D721Med (cell line): ENCODE measurements around the gene NALCN.

Experiments used
- DNase-seq: peaks from one replicate; pipeline ENCODE4 v3.0.0; 2011; ENCODE audit warnings: low spot score; ENCODE audit not compliant: insufficient read length
- FAIRE-seq: peaks from 2 replicates; lab custom pipeline; 2011; peaks lifted over from hg19 to GRCh38; lab: Jason Lieb, UNC
- TF ChIP-seq, protein P1 (sequence below): IDR thresholded peaks from 2 replicates; pipeline ENCODE4 v1.5.1; 2012; ENCODE audit warnings: mild to moderate bottlenecking, control low read depth; ENCODE audit not compliant: insufficient read depth; ENCODE audit errors: missing control alignments

The NALCN gene

DNA sequence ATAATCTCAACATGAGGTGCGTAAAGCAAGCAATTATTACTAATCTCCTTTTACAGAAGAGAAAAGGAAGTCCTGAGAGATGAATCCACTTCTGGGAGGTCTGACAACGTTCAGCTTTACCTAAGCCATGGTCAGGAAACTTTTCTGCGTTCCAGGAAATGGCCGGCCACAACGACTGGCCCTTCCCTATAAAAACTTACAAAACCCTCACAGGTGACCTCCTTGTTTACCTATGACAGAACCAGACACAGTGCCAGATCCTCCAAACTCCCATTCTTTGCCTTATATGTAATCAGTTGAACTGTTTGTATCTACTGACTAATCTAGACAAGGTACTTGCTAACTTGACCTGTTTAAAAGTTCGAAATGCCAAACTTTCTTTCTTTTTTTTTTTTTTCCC is 390.0 kb downstream of the NALCN start:
- FAIRE-seq (no peak), DNase-seq (no peak)
- TF ChIP-seq, protein P1, sequence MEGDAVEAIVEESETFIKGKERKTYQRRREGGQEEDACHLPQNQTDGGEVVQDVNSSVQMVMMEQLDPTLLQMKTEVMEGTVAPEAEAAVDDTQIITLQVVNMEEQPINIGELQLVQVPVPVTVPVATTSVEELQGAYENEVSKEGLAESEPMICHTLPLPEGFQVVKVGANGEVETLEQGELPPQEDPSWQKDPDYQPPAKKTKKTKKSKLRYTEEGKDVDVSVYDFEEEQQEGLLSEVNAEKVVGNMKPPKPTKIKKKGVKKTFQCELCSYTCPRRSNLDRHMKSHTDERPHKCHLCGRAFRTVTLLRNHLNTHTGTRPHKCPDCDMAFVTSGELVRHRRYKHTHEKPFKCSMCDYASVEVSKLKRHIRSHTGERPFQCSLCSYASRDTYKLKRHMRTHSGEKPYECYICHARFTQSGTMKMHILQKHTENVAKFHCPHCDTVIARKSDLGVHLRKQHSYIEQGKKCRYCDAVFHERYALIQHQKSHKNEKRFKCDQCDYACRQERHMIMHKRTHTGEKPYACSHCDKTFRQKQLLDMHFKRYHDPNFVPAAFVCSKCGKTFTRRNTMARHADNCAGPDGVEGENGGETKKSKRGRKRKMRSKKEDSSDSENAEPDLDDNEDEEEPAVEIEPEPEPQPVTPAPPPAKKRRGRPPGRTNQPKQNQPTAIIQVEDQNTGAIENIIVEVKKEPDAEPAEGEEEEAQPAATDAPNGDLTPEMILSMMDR, result no peak

DNA sequence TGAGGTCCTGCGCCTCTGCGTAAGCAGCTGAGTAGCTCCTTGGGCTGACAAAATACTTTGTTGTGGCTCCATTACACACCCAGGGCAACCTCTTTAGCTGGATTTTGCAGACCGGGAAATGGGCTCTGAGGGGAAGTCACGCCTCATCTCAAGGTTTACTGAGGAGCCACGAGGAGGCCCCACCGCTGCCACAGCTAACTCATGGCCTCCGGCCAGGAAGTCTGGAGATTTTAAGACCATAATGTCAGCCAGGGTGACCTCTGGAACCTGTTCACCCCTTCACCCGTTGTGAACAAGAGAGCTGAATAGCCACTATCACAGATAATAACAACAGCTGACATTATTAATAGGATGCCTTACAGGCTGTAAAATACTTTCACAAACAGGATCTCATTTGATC is 390.4 kb downstream of the NALCN start:
- no peak for FAIRE-seq
- DNase-seq, result no peak
- TF ChIP-seq, protein P1, result no peak

DNA sequence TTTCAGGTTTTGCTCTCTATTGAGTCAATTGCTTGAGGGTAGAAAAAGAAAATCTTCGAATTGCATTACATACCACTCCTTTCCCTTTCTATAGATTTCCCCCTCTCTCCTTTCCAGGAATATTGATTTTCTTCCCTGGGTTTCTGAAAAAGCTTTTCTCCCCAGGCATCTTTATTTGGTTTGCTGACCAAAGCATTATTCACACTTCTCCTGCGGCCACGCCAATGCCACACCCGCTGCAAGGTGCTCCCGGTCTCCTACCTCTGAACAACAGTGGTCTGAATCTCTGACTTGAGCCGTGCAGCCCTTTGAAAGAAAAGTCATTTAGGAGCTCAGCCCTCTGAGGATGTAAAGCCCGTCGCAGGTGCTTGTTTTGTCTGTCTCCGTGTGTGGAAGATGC is 390.8 kb downstream of the NALCN start:
- no peak for FAIRE-seq
- TF ChIP-seq, protein P1, result no peak
- DNase-seq, result no peak

DNA sequence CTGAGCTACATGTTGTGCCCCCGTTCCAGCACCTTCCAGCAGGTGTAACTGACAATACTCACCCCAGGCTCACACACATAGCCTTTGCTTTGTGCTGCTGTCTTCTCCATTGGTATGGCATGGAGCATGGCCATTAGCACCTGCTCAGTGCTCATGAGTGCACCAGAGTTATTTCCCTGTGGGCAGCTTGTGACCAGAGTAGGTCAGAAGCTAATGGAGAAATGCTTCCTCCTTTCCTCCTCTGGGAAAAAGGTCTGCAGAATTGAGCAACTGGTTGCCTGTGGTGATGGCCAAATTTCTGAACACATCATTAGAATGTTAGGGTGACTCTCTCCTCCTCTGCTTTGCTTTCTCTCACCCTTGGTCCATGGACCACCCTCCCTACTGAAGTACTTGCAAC is 397.2 kb downstream of the NALCN start:
- FAIRE-seq, result no peak
- no peak for DNase-seq
- TF ChIP-seq, protein P1, result no peak

DNA sequence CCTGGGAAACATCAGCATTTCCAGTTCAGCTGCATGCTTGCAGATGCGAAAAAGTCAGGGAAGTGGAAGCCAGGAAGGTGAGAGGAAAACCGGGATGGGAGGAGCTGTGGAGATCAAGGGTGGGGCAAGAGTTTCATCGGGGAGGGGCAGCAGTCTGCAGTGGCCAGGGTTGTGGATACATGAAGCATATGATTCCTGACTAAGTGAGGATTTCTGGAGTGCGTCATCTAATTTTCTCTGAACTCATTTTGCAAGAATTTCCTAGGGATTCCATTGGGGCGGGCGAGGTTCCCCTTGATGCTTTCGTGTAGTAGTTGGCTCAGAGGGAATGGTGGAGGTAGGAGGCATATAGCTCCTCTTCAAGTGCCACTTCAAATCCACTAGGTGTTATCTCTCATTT is 397.6 kb downstream of the NALCN start:
- FAIRE-seq (no peak), DNase-seq (no peak)
- TF ChIP-seq, protein P1, result no peak

DNA sequence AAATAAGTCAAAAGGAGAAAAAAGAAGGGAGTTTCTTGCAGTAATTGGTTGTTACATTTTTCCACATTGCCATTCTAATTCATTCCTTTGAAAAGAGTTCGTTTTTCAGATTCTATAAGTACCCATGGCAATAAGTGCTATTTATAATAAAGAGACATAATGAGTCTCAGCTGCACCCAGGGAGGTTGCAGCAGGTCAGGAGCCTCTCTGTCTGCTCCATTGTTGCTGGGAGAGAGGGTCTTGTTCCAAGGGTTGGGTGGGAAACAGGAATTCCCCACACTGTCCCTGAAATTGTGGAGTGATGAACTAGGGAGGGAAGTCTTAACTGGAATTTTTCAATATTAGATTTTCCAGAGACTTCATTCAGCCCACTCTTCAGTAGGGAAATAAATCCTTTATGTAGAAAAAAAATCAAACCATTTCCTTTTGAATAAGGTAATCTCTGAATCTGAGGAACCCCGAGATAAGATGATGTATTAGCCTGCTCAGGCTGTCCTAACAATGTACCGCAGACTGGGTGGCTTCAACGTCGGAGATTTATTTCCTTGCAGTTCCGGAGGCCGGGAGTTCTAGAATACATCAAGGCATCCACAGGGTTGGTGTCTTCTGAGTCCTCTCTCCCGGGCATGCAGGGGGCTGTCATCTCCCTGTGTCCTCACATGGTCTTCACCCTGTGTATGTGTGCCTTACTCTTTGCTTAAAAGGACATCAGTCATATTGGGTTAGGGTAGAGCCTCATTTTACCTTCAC is 399.0 kb downstream of the NALCN start:
- no peak for FAIRE-seq
- DNase-seq, result no peak
- TF ChIP-seq, protein P1, result no peak

DNA sequence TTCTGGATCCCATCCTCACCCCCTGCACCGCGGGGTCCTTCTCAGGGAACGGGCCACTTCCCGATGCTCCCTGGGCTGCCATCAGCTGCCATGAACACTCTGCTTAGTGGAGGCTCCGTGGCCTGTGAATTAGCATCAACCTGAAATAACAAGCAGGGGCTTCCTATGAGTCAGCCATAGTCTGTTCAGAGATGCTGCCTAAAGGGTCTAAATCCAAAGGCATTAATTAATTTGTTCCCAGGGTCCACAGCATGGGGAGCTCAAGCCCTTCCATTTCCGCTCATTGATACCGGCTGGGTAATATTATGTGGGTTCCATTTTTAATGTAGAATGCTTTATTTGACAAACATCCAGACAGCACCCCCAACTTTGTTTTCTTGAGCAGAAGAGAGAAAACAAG is 399.8 kb downstream of the NALCN start:
- DNase-seq (no peak), FAIRE-seq (no peak)
- TF ChIP-seq, protein P1, result no peak
